DMS 273 (cell line): ENCODE data around the gene TTC28.

Experiments used
- DNase-seq: peaks from one replicate; lab custom pipeline; 2025; ENCODE audit not compliant: unreplicated experiment; lab: John Stamatoyannopoulos, UW

The TTC28 gene

DNA sequence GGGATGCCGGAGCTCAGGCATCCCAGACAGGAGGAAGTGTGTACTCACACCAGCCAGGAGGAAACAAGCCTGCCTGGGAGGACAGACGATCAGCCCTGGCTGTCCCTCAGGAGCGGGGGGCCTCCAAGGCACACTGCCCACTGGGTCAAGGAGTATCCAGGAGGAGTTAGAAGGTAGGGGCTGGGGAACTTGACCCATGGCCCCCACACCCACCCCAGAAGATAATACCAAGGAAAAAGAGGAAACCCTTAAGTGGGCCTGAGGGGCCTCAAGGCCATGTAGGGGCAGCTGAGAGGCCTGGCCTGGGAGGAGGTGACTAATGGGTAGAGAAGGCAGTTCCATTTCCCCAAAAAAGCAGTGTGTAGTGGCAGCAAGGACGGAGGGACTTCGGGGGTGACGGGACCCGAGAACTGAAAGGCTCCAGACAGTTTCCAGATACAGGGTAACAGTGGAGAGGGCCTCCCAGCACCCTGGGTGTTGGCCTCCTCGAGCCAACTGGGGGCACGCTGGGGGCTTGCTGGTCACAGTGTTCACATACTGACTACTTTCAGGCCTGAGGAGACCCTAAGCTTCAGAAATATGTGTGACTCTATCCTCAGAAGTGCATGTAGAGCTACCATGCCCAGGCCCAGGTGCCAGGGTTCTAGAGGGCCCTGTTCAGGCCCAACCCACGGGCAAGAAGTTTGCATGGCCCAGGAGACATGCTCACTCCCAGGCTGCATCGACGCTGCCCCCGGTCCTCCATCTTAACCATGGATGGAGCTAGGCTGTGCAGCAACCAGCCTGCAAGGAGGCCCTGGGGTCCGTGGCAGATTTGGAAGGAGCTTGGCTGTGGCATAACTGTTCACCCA, 684.9 kb downstream of the TTC28 start:
- DNase-seq, result no peak

- no peak for DNase-seq
These were observed 685.8 kb downstream of the TTC28 start for GRCh38 chr22:27993774-27994350.

DNA sequence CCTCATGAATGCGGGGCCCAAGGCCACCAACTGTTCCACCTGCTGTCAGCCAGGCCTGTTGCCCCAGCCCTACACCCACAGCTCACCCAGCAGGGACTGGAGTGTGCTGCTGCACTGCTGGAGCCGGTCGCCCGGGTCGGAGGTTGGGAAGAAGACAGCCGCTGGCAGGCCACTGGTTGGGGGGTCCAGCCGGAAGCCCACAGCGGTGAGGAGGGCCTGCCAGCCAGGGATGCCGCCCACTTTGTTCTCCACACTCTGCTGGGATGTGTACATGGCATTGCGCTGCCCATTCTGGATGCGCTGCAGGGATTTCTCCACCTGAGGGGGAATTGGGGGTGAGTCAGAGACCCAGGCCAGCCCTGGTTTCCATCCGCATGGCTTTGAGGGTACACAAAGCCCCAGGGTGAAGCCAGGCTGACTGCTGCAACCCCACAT, 686.4 kb downstream of the TTC28 start:
- DNase-seq, result no peak

- DNase-seq, result no peak
These were observed 687.1 kb downstream of the TTC28 start for GRCh38 chr22:27992294-27993165.

DNA sequence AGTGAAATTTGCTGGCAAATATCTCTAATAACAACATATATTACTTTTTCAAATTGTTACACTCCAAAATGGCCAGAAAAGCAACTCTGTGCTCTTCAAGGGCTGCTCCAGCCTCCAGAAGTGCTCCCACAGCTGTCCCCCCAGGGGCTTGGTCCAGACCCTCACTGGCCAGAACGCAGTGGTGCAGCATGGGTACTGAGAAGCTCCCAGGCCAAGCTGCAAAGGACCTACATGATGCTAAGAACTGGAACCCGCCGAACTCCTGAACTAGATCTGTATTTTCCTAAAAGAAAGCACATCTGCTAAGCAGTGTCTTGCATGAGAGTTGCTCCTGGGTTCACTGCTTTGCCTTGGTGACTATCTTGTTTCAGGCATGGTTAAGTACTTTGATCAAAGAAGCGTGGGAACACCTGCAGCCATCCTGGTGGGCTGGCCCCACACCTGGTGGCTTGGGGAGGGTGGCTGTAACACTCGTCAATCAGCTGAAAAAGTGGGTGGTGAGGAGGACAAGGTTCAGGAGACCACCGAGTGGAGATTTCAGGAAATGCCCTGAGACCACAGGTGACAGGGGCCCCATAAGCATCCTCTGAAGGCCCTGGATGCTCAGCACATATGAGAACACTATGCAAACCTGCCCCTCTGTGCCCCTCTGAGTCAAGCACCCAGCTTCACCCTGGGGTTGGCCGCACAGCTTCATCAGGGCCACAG, 687.9 kb downstream of the TTC28 start:
- no peak for DNase-seq

DNA sequence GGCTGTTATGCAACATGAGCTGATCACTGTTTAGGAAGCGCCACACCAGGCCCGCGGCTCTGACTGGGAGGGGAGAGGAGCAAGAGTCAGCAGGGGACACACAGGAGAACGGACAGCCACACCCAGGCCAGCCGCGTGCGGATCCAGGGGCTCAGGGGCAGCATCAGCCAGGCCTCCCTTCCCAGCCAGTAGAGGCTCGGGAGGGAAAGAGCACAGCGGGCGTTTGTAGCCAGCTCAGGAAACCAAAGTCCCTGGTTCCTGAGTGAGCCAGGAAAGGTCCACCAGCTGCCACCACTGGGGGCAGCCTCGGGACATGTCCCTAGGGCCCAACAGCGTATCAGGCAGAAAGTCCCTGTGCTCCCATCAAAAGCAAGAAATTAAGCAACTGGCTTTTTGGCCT, 688.8 kb downstream of the TTC28 start:
- DNase-seq, result peak; percentile 28

DNA sequence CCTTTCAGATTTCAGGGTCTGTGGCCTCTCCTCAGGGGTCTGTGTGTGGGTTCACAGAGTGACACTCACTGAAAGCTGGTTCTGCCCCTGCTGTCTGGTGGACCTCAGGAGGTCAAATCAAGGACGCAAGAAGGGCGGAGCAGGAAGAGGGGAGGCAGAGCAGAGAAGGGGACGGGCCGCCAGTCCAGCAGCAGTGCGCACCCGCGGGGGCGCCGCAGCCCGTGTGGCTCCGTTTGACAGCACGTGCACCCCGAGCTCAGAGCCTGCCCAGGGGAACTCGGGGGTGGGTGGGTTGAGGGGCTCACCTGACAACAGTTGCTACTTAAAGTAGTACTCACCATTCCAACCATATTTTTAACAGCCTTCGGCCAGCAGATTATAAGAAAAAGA, 689.2 kb downstream of the TTC28 start:
- no peak for DNase-seq

- DNase-seq, result no peak
These were observed 689.7 kb downstream of the TTC28 start for GRCh38 chr22:27989758-27990450.

GRCh38 chr22:27988704-27989103, 690.9 kb downstream of the TTC28 start:
- DNase-seq, result no peak

GRCh38 chr22:27987557-27987956, 692.1 kb downstream of the TTC28 start:
- DNase-seq, result no peak

GRCh38 chr22:27986937-27987336, 692.7 kb downstream of the TTC28 start:
- no peak for DNase-seq

GRCh38 chr22:27986459-27986858, 693.2 kb downstream of the TTC28 start:
- no peak for DNase-seq

- DNase-seq, result no peak
These were observed 694.0 kb downstream of the TTC28 start for GRCh38 chr22:27985323-27986275.

DNA sequence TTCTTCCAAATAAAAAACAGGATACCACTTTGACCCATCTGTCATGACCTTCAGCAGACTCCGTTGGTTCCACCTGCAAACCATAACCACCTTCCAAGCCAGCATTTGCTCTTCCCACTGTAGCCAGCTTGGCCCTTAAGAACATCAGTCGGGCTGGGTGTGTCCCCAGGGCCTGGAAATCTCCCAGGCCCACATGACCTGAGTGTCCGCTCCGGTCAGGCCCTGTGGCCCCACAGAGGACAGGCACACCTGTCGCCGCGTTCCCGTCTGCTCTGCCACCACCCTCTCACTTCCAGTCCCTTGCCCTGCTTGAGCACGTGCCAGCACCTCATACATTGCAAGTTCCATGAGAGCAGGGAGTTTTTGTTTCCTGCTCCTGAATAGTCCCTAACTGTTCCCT, 694.9 kb downstream of the TTC28 start:
- no peak for DNase-seq

- DNase-seq, result no peak
These were observed 695.5 kb downstream of the TTC28 start for GRCh38 chr22:27984001-27984695.

DNA sequence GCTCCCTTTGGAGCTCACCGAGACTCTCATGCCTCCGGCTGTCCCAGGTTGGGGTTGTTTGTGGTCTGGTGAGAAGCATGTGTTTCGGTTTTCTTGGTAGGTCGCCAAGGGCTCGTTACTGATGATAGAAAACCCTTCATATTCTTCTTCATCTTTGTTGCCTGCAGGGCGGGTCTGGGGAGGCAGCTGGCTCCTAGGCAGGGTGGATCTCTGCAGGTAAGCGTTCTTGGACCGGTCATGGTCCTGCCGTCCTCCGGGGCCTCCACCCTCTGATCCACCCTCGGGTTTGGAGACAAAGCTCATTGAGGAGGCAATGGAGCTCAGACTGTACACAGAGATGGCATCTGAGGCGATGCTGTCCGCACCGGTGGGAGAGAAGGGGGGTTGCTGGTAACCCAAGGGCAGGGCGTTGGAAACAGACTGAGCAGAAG, 696.3 kb downstream of the TTC28 start:
- DNase-seq, result no peak

DNA sequence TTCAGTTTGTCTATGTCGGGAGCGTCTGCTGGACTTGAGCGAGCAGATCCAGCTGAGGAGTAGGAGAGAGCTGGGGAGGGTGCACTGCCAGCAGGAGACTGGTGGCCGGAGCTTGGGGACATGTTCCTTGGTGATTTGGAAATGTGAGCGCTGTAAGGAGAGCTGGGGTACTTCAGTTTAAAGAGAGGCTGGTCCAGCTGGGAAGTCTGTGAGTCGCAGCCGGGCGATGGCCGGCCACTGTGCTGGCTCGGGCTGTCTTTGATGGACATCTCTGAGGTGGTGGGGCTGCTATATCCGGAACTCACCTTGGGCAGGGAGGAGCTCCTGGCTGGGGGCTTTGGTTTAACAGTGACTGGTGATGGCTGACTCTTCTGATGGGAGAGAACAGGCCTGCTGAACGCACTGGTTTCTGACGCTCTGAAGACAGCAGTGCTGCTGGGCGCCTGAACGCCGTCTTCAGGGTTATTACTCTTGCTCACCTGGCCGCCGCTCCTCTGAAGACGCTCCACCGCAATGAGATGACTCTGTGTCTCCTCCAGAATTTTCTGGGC, 696.9 kb downstream of the TTC28 start:
- DNase-seq, result no peak

- no peak for DNase-seq
These were observed 697.5 kb downstream of the TTC28 start for GRCh38 chr22:27982106-27982505.
